ENCODE measurements around the gene GALNT4. TPM values are rescaled to one million over a fixed set of nuclear protein-coding genes. Genes with fewer than 3 reads are reported as not detected.

The GALNT4 gene
- total RNA-seq, 2 experiments from 2014 or later, result 5.9 to 6.4 TPM

- ChIA-PET POLR2A (no interaction called here), CTCF (no interaction called here)
- Mint-ChIP-seq H3K9me3 (no peaks in the 10 kb centered on the region), H3K27me3 (no peaks in the 10 kb centered on the region), H3K4me1 (ENCODE audit: low read depth) (peaks cover 6% of the 10 kb centered on the region), H3K36me3 (ENCODE audit: low read depth) (peaks cover 21% of the 10 kb centered on the region), H3K27ac (no peak overlapping the region), H3K4me3 (no peak overlapping the region)
- TF ChIP-seq, protein P1, sequence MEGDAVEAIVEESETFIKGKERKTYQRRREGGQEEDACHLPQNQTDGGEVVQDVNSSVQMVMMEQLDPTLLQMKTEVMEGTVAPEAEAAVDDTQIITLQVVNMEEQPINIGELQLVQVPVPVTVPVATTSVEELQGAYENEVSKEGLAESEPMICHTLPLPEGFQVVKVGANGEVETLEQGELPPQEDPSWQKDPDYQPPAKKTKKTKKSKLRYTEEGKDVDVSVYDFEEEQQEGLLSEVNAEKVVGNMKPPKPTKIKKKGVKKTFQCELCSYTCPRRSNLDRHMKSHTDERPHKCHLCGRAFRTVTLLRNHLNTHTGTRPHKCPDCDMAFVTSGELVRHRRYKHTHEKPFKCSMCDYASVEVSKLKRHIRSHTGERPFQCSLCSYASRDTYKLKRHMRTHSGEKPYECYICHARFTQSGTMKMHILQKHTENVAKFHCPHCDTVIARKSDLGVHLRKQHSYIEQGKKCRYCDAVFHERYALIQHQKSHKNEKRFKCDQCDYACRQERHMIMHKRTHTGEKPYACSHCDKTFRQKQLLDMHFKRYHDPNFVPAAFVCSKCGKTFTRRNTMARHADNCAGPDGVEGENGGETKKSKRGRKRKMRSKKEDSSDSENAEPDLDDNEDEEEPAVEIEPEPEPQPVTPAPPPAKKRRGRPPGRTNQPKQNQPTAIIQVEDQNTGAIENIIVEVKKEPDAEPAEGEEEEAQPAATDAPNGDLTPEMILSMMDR (IDR thresholded peaks at IDR 0.05), result no peak
- no peak for ATAC-seq
- intact Hi-C loops (cut with micrococcal nuclease), result no loop called here
- DNase-seq, result no peak
These were observed 19.8 kb downstream of the GALNT4 start for GRCh38 chr12:89504560-89505346.

DNA sequence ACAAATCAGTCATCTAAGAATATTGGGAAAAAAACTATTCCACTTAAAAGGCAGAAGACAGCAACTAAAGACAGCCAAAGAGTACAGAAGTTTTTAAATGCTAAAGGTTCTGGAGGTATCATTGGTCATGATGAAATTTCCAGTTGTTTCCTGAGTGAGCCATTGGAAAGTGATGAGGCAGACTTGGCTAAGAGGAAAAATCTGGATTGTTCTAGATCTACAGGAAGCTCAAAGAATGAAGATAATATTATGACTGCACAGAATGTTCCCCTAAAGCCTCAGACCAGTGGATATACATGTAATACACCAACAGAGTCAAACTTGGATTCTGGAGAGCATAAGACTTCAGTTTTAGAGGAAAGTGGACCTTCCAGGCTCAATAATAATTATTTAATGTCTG, 22.8 kb downstream of the GALNT4 start:
- CTCF ChIA-PET, result no interaction called here
- Mint-ChIP-seq H3K27me3 (no peaks in the 10 kb centered on the region), H3K27ac (no peak overlapping the region), H3K4me1 (ENCODE audit: low read depth) (peaks cover 6% of the 10 kb centered on the region), H3K4me3 (no peak overlapping the region), H3K36me3 (ENCODE audit: low read depth) (peaks cover 28% of the 10 kb centered on the region), H3K9me3 (no peaks in the 10 kb centered on the region)
- POLR2A ChIA-PET, result no interaction called here
- no peak for ATAC-seq
- intact Hi-C loops (cut with micrococcal nuclease), result no loop called here
- no peak for DNase-seq
- TF ChIP-seq, protein P1 (IDR thresholded peaks at IDR 0.05), result no peak

DNA sequence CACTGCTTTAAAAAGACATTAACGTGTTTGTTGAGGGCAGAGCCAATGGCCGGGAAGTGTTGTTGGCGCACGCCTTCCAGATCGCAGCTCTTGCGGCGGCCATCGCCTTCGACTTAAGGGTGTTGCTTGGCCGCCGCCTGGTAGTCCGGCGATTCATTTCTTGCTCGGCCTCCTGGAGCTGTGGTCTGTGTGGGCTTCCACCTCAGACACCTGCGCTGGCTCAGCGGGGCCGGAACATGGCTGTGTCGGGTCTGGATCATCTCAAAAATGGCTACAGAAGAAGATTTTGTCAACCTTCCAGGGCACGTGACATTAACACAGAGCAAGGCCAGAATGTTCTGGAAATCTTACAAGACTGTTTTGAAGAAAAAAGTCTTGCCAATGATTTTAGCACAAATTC, 24.7 kb downstream of the GALNT4 start:
- TF ChIP-seq, protein P1 (IDR thresholded peaks at IDR 0.05), result no peak
- H3K36me3 Mint-ChIP-seq (ENCODE audit: low read depth), result peaks cover 31% of the 10 kb centered on the region
- ATAC-seq (no peak), DNase-seq (no peak)
- H3K9me3 Mint-ChIP-seq, result no peaks in the 10 kb centered on the region
- no peak overlapping the region for H3K4me3 Mint-ChIP-seq
- intact Hi-C loops (cut with micrococcal nuclease), result no loop called here
- CTCF ChIA-PET, result no interaction called here
- POLR2A ChIA-PET, result no interaction called here
- no peak overlapping the region for H3K27ac Mint-ChIP-seq
- H3K4me1 Mint-ChIP-seq (ENCODE audit: low read depth), result peaks cover 6% of the 10 kb centered on the region
- no peaks in the 10 kb centered on the region for H3K27me3 Mint-ChIP-seq

DNA sequence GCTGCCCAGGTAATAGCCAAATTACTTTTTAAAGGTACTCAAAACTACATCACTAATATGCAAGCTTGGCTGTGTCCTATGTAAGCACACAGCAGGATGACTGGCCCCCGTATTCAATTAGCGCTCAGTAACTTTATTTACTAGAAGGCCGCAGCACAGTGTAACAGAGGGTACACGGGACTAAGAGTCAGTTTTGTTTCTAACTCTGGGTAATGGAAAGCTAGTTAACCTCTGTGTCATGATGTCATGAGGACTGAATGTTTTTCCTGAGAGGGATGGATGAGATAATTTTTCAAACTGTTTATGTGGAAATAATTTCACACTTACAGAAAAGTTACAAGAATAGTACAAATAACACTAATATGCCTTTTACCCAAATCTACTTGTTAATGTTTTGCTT, 27.1 kb downstream of the GALNT4 start:
- CTCF ChIA-PET, result interaction anchor here (1.7 to 2.1 kb wide), 4 partner anchors 27 to 480 kb away, joined by 5 to 9 read pairs (median 6); partner anchors contain the start of gene GALNT4

DNA sequence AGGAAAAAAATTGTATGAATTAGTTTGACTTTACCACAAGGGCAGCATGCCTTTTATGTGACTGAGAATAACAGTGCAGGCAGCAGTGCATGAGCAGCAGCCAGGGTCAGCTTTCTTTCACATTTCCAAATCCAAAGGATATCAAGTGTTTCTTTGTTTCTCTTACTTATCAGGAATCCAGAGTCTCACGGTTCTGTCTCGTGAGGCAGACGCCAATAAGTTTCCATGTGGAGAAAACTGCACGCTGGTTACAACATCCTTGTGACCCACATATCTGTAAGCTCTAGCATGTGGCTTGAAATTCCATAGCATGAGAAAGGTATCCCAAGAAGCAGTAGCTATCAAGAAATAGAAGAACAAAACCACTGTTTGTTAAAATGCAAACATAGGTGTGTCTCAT, 27.6 kb downstream of the GALNT4 start:
- H3K4me3 Mint-ChIP-seq, result no peak overlapping the region
- H3K4me1 Mint-ChIP-seq (ENCODE audit: low read depth), result peaks cover 20% of the 10 kb centered on the region
- ATAC-seq (no peak), DNase-seq (no peak)
- intact Hi-C loops (cut with micrococcal nuclease), result no loop called here
- CTCF ChIA-PET, result interaction anchor here (1.0 to 2.1 kb wide), 5 partner anchors 25 to 480 kb away, joined by 3 to 9 read pairs (median 5); partner anchors contain the start of gene GALNT4
- H3K27ac Mint-ChIP-seq, result no peak overlapping the region
- H3K9me3 Mint-ChIP-seq, result no peaks in the 10 kb centered on the region
- H3K27me3 Mint-ChIP-seq, result no peaks in the 10 kb centered on the region
- TF ChIP-seq, protein P1 (IDR thresholded peaks at IDR 0.05), result no peak
- POLR2A ChIA-PET, result interaction anchor here (1.8 kb wide), 1 partner anchor 35 kb away, joined by 4 read pairs; no protein-coding TSS in a partner anchor
- peaks cover 32% of the 10 kb centered on the region for H3K36me3 Mint-ChIP-seq (ENCODE audit: low read depth)

More for the DNA sequence above, 27.1 kb downstream of the GALNT4 start:
- H3K27ac Mint-ChIP-seq, result no peak overlapping the region
- no peak for DNase-seq
- intact Hi-C loops (cut with micrococcal nuclease), result no loop called here
- no peaks in the 10 kb centered on the region for H3K9me3 Mint-ChIP-seq
- TF ChIP-seq, protein P1 (IDR thresholded peaks at IDR 0.05), result no peak
- no peaks in the 10 kb centered on the region for H3K27me3 Mint-ChIP-seq
- no peak for ATAC-seq
- peaks cover 20% of the 10 kb centered on the region for H3K4me1 Mint-ChIP-seq (ENCODE audit: low read depth)
- peaks cover 37% of the 10 kb centered on the region for H3K36me3 Mint-ChIP-seq (ENCODE audit: low read depth)
- no peak overlapping the region for H3K4me3 Mint-ChIP-seq
- POLR2A ChIA-PET, result no interaction called here

All from activated CD8-positive, alpha-beta T cell treated with anti-CD3 and anti-CD28 coated beads for 36 hours (primary cell).